ENCODE data around the gene SLC12A2. TPM values are rescaled to one million over a fixed set of nuclear protein-coding genes. Genes with fewer than 3 reads are reported as not detected.

Gene SLC12A2
- polyA plus RNA-seq, 1 donor from 2014 or later, result 28.6 TPM

GRCh38 chr5:128143911-128144310 lies 60.3 kb downstream of the SLC12A2 start:
- no peak overlapping the region for H3K9ac ChIP-seq (ENCODE audit: low read length)

DNA sequence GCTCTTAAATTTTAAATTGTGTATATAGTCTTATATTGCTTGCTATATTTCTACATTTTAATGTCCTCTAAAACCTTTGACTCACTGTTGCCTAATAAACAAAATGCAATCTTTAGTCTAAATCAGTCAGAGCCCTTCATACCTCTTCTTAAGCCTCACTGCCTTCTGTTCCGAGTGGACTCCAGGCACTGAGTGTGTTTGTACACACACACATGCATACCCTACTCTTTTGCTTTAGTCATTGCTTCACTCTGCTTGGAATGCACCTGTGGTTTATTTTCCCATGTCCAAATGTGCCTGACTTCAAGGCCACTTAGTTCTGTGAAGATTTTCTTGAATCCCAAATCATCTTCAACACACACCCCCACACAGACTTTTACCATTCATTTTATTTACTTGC lies 60.9 kb downstream of the SLC12A2 start:
- Histone ChIP-seq H3K9me2 (ENCODE audit: insufficient read depth, low read length) (no peaks in the 10 kb centered on the region), H3F3A (ENCODE audit: insufficient read depth, low read length, poor library complexity, severe bottlenecking) (no peaks in the 10 kb centered on the region), H2AFZ (ENCODE audit: low read depth, low read length) (no peak overlapping the region), H3K9ac (ENCODE audit: low read length) (no peak overlapping the region), H4K20me1 (ENCODE audit: insufficient read depth) (no peaks in the 10 kb centered on the region), H3K79me2 (replicated peaks; ENCODE audit: insufficient read depth, low read length) (no peaks in the 10 kb centered on the region), H3K4me3 (ENCODE audit: low read length) (no peak overlapping the region), H3K4me2 (ENCODE audit: low read length) (no peak overlapping the region), H3K36me3 (ENCODE audit: insufficient read depth, low read length) (no peaks in the 10 kb centered on the region), H3K27ac (ENCODE audit: low read length) (no peak overlapping the region), H3K27me3 (ENCODE audit: insufficient read depth, low read depth, low read length) (no peaks in the 10 kb centered on the region), H3K9me3 (ENCODE audit: low read length) (no peaks in the 10 kb centered on the region)
- TF ChIP-seq EP300 (conservative IDR thresholded peaks at IDR 0.05; ENCODE audit: poor library complexity, severe bottlenecking) (no peak), REST (IDR thresholded peaks at IDR 0.05; ENCODE audit: borderline replicate concordance) (no peak), POLR2AphosphoS5 (IDR thresholded peaks at IDR 0.05) (no peak), TAF1 (IDR thresholded peaks at IDR 0.05; ENCODE audit: low read depth) (no peak), EZH2 (IDR thresholded peaks at IDR 0.05; ENCODE audit: borderline replicate concordance, insufficient read depth, low read length, poor library complexity, severe bottlenecking) (no peak), RAD21 (conservative IDR thresholded peaks at IDR 0.05) (no peak), SMC3 (conservative IDR thresholded peaks at IDR 0.05; ENCODE audit: poor library complexity) (no peak)
- TF ChIP-seq, protein P1, sequence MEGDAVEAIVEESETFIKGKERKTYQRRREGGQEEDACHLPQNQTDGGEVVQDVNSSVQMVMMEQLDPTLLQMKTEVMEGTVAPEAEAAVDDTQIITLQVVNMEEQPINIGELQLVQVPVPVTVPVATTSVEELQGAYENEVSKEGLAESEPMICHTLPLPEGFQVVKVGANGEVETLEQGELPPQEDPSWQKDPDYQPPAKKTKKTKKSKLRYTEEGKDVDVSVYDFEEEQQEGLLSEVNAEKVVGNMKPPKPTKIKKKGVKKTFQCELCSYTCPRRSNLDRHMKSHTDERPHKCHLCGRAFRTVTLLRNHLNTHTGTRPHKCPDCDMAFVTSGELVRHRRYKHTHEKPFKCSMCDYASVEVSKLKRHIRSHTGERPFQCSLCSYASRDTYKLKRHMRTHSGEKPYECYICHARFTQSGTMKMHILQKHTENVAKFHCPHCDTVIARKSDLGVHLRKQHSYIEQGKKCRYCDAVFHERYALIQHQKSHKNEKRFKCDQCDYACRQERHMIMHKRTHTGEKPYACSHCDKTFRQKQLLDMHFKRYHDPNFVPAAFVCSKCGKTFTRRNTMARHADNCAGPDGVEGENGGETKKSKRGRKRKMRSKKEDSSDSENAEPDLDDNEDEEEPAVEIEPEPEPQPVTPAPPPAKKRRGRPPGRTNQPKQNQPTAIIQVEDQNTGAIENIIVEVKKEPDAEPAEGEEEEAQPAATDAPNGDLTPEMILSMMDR (IDR thresholded peaks at IDR 0.05; ENCODE audit: poor library complexity, severe bottlenecking), result no peak

More at GRCh38 chr5:128143911-128144310, 60.3 kb downstream of the SLC12A2 start:
- H3K9me3 ChIP-seq (ENCODE audit: low read length), result no peaks in the 10 kb centered on the region
- H3K36me3 ChIP-seq (ENCODE audit: insufficient read depth, low read length), result no peaks in the 10 kb centered on the region
- no peak overlapping the region for H3K4me3 ChIP-seq (ENCODE audit: low read length)
- TF ChIP-seq REST (IDR thresholded peaks at IDR 0.05; ENCODE audit: borderline replicate concordance), result no peak
- no peak for TF ChIP-seq MXI1 (conservative IDR thresholded peaks at IDR 0.05; ENCODE audit: poor library complexity, severe bottlenecking)
- TF ChIP-seq, protein P1 (IDR thresholded peaks at IDR 0.05; ENCODE audit: poor library complexity, severe bottlenecking), result no peak
- TF ChIP-seq TAF1 (IDR thresholded peaks at IDR 0.05; ENCODE audit: low read depth), result no peak
- TF ChIP-seq SMC3 (conservative IDR thresholded peaks at IDR 0.05; ENCODE audit: poor library complexity), result no peak
- no peak for TF ChIP-seq POLR2AphosphoS5 (IDR thresholded peaks at IDR 0.05)
- no peak for TF ChIP-seq EZH2 (IDR thresholded peaks at IDR 0.05; ENCODE audit: borderline replicate concordance, insufficient read depth, low read length, poor library complexity, severe bottlenecking)
- no peak for TF ChIP-seq EP300 (conservative IDR thresholded peaks at IDR 0.05; ENCODE audit: poor library complexity, severe bottlenecking)
- no peak for TF ChIP-seq RAD21 (conservative IDR thresholded peaks at IDR 0.05)
- no peaks in the 10 kb centered on the region for H3F3A ChIP-seq (ENCODE audit: insufficient read depth, low read length, poor library complexity, severe bottlenecking)
- H3K79me2 ChIP-seq (replicated peaks; ENCODE audit: insufficient read depth, low read length), result no peaks in the 10 kb centered on the region
- no peak overlapping the region for H3K4me2 ChIP-seq (ENCODE audit: low read length)
- no peak overlapping the region for H2AFZ ChIP-seq (ENCODE audit: low read depth, low read length)
- H4K20me1 ChIP-seq (ENCODE audit: insufficient read depth), result no peaks in the 10 kb centered on the region
- no peak overlapping the region for H3K27ac ChIP-seq (ENCODE audit: low read length)
- no peaks in the 10 kb centered on the region for H3K27me3 ChIP-seq (ENCODE audit: insufficient read depth, low read depth, low read length)
- H3K9me2 ChIP-seq (ENCODE audit: insufficient read depth, low read length), result no peaks in the 10 kb centered on the region

Measured in neural cell (in vitro differentiated cells).